GM19025 (cell line): ENCODE data around the gene SMAD3.
"Not testable (repeated sequence)": the region's sequence is repeated elsewhere in the genome, so short reads cannot be mapped to it uniquely, and the experiment has no call there.

Experiments used
- ATAC-seq: cut with Tn5 transposase; IDR thresholded peaks from one replicate; pipeline ENCODE4 v1.9.1; 2021; ENCODE audit warnings: mild to moderate bottlenecking, low read depth, moderate library complexity; ENCODE audit not compliant: unreplicated experiment

SMAD3 gene

GRCh38 chr15:67107014-67107812 lies 41.8 kb downstream of the SMAD3 start:
- ATAC-seq: no peak

GRCh38 chr15:67108122-67108961 lies 42.9 kb downstream of the SMAD3 start:
- no peak for ATAC-seq

- ATAC-seq: peak; percentile 69
Measured at GRCh38 chr15:67109141-67110034, 44.0 kb downstream of the SMAD3 start.

- no peak for ATAC-seq
Measured at GRCh38 chr15:67110361-67110781, 45.0 kb downstream of the SMAD3 start.

GRCh38 chr15:67110958-67111864 lies 45.8 kb downstream of the SMAD3 start:
- ATAC-seq: no peak

- ATAC-seq: no peak
Measured at GRCh38 chr15:67114046-67114445, 48.6 kb downstream of the SMAD3 start.

GRCh38 chr15:67114846-67115585 lies 49.6 kb downstream of the SMAD3 start:
- ATAC-seq: no peak

GRCh38 chr15:67115586-67115969 lies 50.2 kb downstream of the SMAD3 start:
- ATAC-seq: no peak

- ATAC-seq: no peak
Measured at GRCh38 chr15:67116742-67117141, 51.3 kb downstream of the SMAD3 start.

GRCh38 chr15:67117370-67117769 lies 52.0 kb downstream of the SMAD3 start:
- ATAC-seq: no peak

- no peak for ATAC-seq
Measured at GRCh38 chr15:67118808-67119207, 53.4 kb downstream of the SMAD3 start.

GRCh38 chr15:67119238-67119846 lies 53.9 kb downstream of the SMAD3 start:
- no peak for ATAC-seq

GRCh38 chr15:67120009-67120838 lies 54.8 kb downstream of the SMAD3 start:
- no peak for ATAC-seq

GRCh38 chr15:67120839-67121643 lies 55.6 kb downstream of the SMAD3 start:
- ATAC-seq: peak; percentile 77

- ATAC-seq: no peak
Measured at GRCh38 chr15:67121644-67122605, 56.5 kb downstream of the SMAD3 start.

GRCh38 chr15:67122816-67123215 lies 57.4 kb downstream of the SMAD3 start:
- ATAC-seq: not testable (repeated sequence)
